Smooth muscle cell (in vitro differentiated cells): ENCODE measurements around the gene SMIM5. TPM values are rescaled to one million over a fixed set of nuclear protein-coding genes. Genes with fewer than 3 reads are reported as not detected.

Experiments
- DNase-seq: peaks from one replicate; lab custom pipeline; 2025; ENCODE audit not compliant: unreplicated experiment; lab: John Stamatoyannopoulos, UW
- H2AFZ ChIP-seq: fragments of 200-600 bp; sonication (generic); 2 replicates; pipeline ENCODE4 v1.6.0; 2016; ENCODE audit warnings: antibody characterized with exemption, low read depth, mild to moderate bottlenecking
- H3F3A ChIP-seq: fragments of 200-600 bp; sonication (generic); 2 replicates; pipeline ENCODE4 v1.6.0; 2017; ENCODE audit warnings: antibody characterized with exemption, low read depth
- H3K27ac ChIP-seq: fragments of 200-600 bp; sonication (generic); 2 replicates; pipeline ENCODE4 v1.5.1; 2016; ENCODE audit warnings: low read depth, mild to moderate bottlenecking
- H3K27me3 ChIP-seq: fragments of 200-600 bp; sonication (generic); 2 replicates; pipeline ENCODE4 v1.6.1; 2016; ENCODE audit warnings: low read depth, mild to moderate bottlenecking
- H3K36me3 ChIP-seq: fragments of 200-600 bp; sonication (generic); 2 replicates; pipeline ENCODE4 v1.5.1; 2016; ENCODE audit warnings: low read depth
- H3K4me1 ChIP-seq: fragments of 200-600 bp; sonication (generic); 2 replicates; pipeline ENCODE4 v1.5.1; 2016; ENCODE audit warnings: low read depth
- H3K4me2 ChIP-seq: fragments of 200-600 bp; sonication (generic); 2 replicates; pipeline ENCODE4 v1.6.0; 2016; ENCODE audit warnings: mild to moderate bottlenecking
- H3K4me3 ChIP-seq: fragments of 200-600 bp; sonication (generic); 2 replicates; pipeline ENCODE4 v1.5.1; 2016; ENCODE audit warnings: mild to moderate bottlenecking
- H3K79me2 ChIP-seq: fragments of 200-600 bp; sonication (generic); 2 replicates; pipeline ENCODE4 v1.6.0; 2016; ENCODE audit warnings: low read depth, mild to moderate bottlenecking
- H3K9ac ChIP-seq: fragments of 200-600 bp; sonication (generic); 2 replicates; pipeline ENCODE4 v1.6.0; 2016; ENCODE audit warnings: low read depth
- H3K9me3 ChIP-seq: fragments of 200-600 bp; sonication (generic); replicated peaks from 2 replicates; pipeline ENCODE4 v1.5.1; 2016; ENCODE audit warnings: low read depth
- H4K20me1 ChIP-seq: fragments of 200-600 bp; sonication (generic); 2 replicates; pipeline ENCODE4 v1.6.0; 2016; ENCODE audit warnings: low read depth
- CTCF ChIP-seq: fragments of 200-600 bp; sonication (generic); IDR thresholded peaks from 2 replicates; pipeline ENCODE4 v1.5.1; 2017; ENCODE audit warnings: borderline replicate concordance, mild to moderate bottlenecking, antibody characterized with exemption; ENCODE audit not compliant: insufficient read depth, poor library complexity, severe bottlenecking
- WGBS: methylation state at CpG from one replicate; pipeline ENCODE4 v1.1.7; 2016; ENCODE audit warnings: low lambda C conversion rate; 5-methylcytosine and 5-hydroxymethylcytosine counted together
- polyA plus RNA-seq: library from polyadenylated mRNA; unstranded; fragments of >200 nt; fragmentation: Nextera tagmentation; extraction: Ambion mirVana; gene quantifications from 2 replicates; pipeline ENCODE4 v1.2.1, GENCODE V29; 2016
- total RNA-seq: library from RNA; depleted of rRNA; stranded (reverse); fragments of >200 nt; gene quantifications from 2 replicates; pipeline ENCODE4 v1.2.3, GENCODE V29; 2014

Gene SMIM5
- total and polyA plus RNA-seq, 2 experiments from 2014 or later, result 0.13 to 0.80 TPM

GRCh38 chr17:75595920-75596313 is 37.3 kb upstream of the SMIM5 start:
- no peak overlapping the region for H3K4me3 ChIP-seq
- no peak for DNase-seq
- no peaks in the 10 kb centered on the region for H3K9me3 ChIP-seq
- 88% methylated on average over 6 of the region's 6 CpGs for WGBS
- H3K36me3 ChIP-seq, result no peaks in the 10 kb centered on the region
- H3F3A ChIP-seq, result no peaks in the 10 kb centered on the region
- no peak overlapping the region for H3K27ac ChIP-seq
- no peak for TF ChIP-seq CTCF
- no peaks in the 10 kb centered on the region for H3K27me3 ChIP-seq
- H3K9ac ChIP-seq, result no peak overlapping the region
- no peaks in the 10 kb centered on the region for H3K4me1 ChIP-seq
- no peaks in the 10 kb centered on the region for H3K79me2 ChIP-seq
- no peak overlapping the region for H3K4me2 ChIP-seq
- H2AFZ ChIP-seq, result no peak overlapping the region
- no peaks in the 10 kb centered on the region for H4K20me1 ChIP-seq

- H3K79me2 ChIP-seq, result no peaks in the 10 kb centered on the region
- no peaks in the 10 kb centered on the region for H3K36me3 ChIP-seq
- no peaks in the 10 kb centered on the region for H4K20me1 ChIP-seq
- H2AFZ ChIP-seq, result no peak overlapping the region
- H3K9me3 ChIP-seq, result no peaks in the 10 kb centered on the region
- no peak overlapping the region for H3K4me2 ChIP-seq
- no peaks in the 10 kb centered on the region for H3K27me3 ChIP-seq
- TF ChIP-seq CTCF, result no peak
- 94% methylated on average over 17 of the region's 17 CpGs for WGBS
- H3K9ac ChIP-seq, result no peak overlapping the region
- no peaks in the 10 kb centered on the region for H3K4me1 ChIP-seq
- no peaks in the 10 kb centered on the region for H3F3A ChIP-seq
- no peak overlapping the region for H3K4me3 ChIP-seq
- no peak for DNase-seq
- no peak overlapping the region for H3K27ac ChIP-seq
Observed at GRCh38 chr17:75596320-75597087, 36.7 kb upstream of the SMIM5 start.

GRCh38 chr17:75601057-75601987 is 31.9 kb upstream of the SMIM5 start:
- DNase-seq, result no peak
- WGBS, result 64% methylated on average over 28 of the region's 28 CpGs
- H3K4me3 ChIP-seq, result no peak overlapping the region

More at GRCh38 chr17:75601057-75601987, 31.9 kb upstream of the SMIM5 start:
- H3K9ac ChIP-seq, result no peak overlapping the region
- H3K27ac ChIP-seq, result no peak overlapping the region
- no peaks in the 10 kb centered on the region for H3K9me3 ChIP-seq
- H3F3A ChIP-seq, result no peaks in the 10 kb centered on the region
- H4K20me1 ChIP-seq, result no peaks in the 10 kb centered on the region
- no peak overlapping the region for H3K4me2 ChIP-seq
- no peaks in the 10 kb centered on the region for H3K4me1 ChIP-seq
- H3K36me3 ChIP-seq, result no peaks in the 10 kb centered on the region
- H2AFZ ChIP-seq, result no peak overlapping the region
- no peaks in the 10 kb centered on the region for H3K79me2 ChIP-seq
- no peaks in the 10 kb centered on the region for H3K27me3 ChIP-seq
- peak; percentile 76 for TF ChIP-seq CTCF
